ENCODE measurements around the gene EMP2.
A peak's percentile ranks its signal among the peaks of the same experiment; 100 is the strongest.
"Not testable (repeated sequence)": the region's sequence is repeated elsewhere in the genome, so short reads cannot be mapped to it uniquely, and the experiment has no call there.

EMP2 gene

DNA sequence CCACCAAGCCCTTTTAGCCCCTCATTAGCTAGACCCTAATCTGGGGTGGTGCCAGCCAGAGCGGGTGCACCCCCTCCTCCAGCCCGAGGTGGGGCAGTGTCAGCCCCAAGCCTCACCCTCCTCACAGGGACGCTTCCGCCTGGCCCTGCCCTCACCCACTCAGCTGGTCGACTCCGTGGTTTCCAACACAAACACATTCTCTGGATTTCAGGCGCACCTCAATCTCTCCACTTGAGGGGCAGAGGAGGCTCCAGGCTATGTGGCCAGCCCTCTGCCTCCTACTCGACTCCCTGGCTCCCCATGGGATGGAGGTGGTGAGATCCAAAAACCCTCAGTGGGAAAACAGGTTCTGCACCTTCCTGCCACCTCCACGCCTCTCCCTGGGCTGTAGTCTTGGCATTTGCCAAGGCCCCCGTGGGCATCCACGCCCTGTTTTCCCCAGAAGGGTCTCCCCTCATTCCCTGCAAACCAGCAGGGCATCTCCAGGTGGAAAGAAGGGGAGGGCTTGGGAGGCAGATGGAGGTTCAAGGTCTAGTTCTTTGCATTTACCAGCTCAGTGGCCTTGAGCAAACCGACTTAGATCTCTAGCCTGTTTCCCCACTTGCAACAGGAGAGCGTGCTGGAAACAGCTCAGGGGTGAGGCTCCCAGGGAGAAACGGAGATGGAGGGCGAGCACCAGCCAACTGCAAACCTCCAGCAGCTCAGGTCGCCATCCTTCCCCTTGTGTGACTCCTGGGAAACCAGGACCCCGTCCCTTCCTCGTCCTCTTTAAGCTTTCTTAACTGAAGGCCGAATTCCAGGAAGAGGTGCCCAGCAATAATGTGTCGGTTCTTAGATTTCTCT, 1.7 kb downstream of the EMP2 start:
- DNase-seq (ENCODE audit: low read depth), result no peak

DNA sequence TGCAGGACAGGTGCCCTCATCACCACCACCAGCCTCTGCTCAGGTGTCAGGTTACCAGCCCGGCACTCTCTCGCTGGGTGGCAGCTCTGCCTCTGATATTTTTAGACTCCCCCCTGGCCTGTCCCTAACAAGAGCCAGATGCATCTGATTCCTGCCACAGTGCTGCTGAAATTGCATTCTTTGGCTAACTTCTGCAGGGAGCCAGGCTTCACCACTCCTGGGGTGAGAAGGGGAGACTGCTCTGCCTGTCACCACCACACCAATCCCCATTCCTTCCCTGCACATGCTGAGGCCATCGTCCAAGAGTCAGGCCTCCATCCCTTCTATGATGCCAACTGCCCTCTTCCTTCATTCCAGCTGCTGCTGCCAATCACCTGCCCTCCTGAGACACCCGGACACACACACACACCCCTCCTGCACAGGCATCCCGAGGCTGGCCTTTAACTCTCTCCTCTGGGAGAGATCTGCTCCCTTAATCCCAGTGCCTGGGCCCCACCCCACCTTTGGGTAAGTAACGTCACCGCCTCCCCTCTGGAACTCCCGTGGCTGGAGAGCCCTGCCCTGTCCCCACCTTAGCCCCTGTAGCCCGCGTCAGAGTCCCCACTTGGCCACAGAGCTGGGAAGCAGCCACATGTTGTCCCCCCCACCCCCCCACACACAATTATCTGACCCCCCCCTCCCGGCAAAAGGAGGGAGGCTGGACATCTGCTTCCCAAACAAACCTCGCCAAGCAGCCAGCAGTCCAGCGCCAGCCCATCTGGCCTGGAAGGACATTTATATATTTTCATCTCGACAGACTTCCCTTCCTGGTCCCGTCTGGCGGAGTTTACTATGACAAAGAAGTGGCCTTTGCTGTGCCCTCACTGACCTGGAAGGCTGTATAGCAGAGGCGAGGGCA, 2.8 kb downstream of the EMP2 start:
- DNase-seq (ENCODE audit: low read depth), result no peak

DNA sequence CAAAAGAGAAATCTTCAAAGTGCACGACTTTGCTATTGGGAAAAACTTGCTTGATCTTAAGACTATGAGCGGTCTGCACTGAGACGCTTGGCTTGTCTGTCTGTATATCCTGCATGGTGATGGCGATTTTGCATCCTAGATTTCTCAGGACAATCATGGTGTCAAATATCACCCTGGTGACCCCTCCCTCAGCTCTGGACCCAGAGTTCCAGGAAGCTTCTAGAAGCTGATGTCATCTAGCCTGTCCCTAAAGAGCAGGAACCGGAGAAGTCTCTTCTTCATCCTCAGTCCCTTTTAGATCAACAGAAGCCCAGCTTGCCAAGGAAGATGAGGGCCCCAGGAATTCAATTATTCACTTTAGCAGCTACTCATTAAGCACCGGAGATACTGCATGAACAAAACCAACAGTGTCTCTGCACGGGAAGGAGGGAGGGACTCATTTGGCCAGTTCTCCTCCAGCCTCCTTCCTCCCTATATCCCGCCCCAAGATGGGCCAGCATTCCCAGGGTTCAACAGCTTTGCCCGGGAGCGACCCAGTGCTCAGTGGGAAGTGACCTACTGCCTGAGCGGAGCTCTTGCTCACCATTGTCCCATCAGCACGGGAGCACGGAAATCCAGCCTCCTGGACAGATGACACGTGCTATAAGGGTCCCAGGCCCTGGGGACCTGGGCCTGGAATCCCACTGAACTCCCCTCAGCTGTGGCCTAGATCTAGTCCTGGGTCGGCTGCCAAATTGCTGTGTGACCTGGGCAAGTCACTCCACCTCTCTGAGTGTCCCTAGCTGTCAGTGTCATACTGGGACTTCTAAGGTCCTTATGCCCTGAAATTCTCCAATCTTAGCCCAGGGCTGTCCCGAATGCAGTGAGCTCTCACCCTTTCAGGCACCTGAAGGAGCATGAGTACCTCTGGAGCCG, 3.8 kb downstream of the EMP2 start:
- no peak for DNase-seq (ENCODE audit: low read depth)

DNA sequence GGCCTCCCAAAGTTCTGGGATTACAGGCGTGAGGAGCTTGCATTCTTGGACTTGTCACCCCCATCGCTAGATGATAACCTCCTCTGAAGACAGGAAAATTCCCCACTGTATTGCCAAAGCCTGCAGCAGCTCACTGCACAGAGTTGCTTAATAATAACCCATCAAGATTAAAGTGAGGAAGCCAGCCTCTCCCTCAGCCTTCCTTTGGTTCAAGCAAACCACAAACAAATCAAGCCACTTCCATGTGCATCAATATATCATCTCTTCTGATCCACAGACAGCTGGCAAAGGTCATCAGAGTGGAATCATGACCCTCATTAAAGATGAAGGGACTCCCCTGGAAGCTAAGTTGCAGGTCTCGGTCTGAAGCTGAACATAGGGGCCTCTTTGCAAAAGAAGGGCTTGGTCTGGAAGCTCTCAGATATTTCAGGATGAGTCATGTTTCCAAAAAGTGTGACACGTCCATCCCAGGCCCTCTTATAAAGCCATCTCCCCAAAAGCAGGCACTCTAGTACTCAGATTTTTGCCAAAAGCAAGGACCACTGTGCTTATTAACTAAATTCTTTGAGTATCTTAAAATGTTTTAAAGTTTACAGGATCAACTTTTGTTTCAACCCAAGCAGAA, 4.8 kb downstream of the EMP2 start:
- DNase-seq (ENCODE audit: low read depth), result no peak

DNA sequence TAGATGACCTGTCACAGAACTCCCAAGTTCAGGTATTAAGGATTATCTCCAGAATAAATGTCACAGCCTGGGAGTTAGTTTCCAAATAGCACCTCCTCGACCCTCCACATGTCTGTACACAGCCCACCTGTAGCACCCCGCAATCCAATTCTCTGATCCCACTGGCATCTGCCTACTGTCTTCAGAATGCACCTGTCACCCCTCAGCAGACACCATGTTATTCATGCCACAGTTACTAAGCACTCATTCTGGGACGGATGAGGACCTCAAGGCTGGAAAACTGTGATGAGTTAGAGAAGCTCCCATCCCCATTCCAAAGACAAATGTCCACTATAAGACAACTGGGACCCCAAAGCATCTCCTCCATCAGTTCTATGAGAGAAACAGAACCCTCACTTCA, 7.8 kb downstream of the EMP2 start:
- no peak for DNase-seq (ENCODE audit: low read depth)

DNA sequence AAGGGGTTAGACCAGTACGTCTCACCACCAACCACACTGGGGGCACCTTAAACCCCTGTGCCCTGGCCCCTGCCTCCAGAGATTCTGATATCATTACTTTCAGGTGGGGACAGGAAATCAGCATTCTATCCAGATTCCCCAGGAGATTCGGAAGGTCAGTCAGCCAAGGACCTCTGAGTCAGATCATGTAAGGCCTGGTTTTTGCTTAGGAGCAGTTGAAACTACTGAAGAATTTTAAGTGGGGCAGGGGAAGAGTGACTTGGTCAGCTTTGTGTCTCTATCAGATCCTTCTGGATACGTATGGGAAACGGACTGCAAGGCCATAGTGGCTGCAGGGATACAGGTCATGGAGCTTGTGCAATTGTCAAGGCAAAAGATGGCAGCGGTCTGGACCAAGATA, 9.0 kb downstream of the EMP2 start:
- DNase-seq (ENCODE audit: low read depth), result no peak

DNA sequence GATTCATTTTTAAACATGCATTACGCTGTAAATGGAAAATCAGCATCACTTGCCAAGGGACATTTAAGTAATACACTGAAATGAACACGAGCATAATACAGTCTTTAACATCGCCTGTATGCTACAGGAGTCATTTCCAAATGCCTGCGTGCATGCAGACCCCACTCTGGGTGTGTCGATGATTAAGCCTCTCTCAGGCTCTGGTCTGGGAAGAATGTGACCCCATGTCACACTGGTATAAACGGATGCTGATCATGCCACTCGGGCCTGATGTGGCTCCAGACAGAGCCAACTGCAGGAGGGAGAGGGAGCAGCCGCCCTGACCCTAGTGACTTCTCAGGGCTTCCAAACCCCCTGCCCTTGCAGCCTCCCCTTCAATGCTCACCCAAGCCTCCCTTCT, 10.8 kb downstream of the EMP2 start:
- no peak for DNase-seq (ENCODE audit: low read depth)

DNA sequence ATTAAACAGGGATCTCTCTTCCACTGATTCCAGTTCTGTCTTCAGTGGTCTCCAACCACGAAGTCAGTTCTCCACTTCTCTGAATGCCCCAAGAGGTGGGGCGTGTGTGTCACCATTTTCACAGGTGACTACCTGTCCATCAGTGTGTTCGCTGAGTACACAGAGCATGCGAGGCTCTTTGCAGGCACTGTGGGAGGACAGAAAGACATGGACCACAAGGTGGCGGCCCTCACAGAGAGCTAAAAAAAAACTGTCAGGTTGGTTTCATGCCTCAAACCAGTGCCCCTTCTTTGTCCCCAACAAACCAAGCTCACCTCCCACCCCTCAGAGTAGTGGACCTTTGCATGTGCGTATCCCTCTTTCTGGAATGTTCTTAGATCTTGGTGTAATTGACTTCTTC, 13.8 kb downstream of the EMP2 start:
- no peak for DNase-seq (ENCODE audit: low read depth)

DNA sequence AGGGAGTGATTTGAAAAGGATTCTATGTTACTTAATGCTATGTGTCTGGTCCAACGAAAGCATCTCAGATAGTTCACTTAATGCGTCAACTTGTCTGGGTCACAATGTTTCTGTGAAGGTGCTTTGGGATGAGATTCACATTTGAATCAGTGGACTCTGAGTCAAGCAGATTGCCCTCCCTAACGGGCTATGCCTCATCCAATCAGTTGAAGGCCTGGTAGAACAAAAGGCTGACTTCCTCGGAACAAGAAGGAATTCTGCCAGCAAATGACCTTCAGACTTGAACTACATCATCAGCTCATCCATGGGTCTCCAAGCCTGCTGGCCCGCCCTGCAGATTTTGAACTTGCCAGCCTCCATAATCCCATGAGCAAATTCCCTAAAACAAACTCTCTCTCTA, 15.2 kb downstream of the EMP2 start:
- no peak for DNase-seq (ENCODE audit: low read depth)

DNA sequence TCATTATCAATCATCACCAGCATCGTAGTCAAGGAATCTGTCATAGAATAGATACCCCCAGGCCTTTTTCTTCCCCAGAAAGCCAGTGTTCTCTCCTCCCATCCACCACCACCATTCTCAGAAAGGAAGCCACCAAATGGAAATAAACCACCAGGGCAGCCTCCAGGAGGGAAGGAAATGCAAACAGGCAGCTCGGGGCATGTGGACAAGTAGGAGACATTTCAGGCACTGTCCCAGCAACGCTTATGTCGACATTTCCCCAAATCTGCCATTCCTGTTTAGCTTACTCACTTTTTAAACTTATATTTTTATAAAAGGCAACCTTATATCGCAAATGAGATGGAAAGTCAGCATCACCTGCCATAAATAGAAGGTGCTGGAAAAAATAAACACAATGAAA, 15.8 kb downstream of the EMP2 start:
- DNase-seq (ENCODE audit: low read depth), result no peak

DNA sequence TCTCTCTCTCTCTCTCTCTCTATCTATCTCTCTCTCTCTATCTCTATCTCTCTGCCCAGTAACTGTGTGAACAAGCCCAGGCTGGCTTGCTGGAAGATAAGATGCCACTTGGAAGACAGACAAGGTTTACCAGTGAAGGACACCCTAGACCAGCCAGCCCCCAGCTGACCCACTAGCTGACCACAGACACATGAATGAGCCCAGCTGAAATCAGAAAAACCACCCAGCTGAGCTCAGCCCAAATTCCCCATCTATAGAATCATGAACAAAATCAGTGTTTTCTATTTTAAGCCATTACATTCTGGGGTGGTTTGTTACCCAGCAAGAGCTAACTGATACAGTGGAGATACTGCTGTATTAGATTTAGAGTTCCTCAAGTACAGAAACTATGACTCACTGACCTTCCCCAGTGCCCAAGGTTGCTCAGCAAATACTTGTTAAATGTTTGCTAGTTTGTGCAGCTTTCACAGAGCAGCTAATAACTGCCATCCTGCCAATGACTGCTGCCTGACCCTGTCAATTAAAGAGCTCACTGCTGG, 18.0 kb downstream of the EMP2 start:
- no peak for DNase-seq (ENCODE audit: low read depth)

DNA sequence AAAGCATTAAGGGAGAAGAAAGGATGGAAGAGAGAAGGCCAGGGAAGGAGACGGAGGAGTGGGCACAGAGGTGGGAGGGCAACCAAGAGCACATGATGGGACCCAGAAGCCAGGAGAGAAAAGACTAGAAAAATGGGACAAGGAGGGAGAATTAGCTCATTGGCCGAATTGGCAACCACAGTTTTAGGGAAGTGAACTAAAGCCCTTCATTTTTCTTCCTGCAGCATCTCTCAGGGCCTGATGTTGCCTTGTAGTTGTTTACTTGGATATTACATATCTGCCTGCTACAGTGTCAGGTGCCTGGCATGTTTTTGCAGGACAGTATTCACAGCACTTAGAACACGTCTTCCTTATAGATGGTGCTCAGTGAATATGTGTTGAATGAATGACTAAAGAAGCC, 19.0 kb downstream of the EMP2 start:
- no peak for DNase-seq (ENCODE audit: low read depth)

DNA sequence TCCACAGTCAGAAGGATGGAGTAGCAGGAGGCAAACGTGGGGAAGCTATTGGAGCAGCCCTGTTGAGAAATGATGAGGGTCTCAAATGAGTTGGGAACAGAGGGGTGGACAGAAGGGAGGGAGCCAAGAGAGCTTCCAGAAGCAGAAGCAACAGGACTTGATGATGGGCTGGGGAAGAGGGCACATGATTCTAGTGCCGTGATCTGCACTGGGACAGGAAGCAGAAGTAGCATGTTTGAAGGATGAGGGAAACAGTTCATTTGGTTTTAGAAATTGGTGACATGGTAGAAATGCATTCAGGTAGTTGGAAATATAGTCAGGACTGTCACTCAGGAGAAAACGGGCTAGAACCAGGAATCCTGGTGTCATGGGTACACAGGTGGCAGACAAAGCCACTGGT, 19.4 kb downstream of the EMP2 start:
- DNase-seq (ENCODE audit: low read depth), result no peak

DNA sequence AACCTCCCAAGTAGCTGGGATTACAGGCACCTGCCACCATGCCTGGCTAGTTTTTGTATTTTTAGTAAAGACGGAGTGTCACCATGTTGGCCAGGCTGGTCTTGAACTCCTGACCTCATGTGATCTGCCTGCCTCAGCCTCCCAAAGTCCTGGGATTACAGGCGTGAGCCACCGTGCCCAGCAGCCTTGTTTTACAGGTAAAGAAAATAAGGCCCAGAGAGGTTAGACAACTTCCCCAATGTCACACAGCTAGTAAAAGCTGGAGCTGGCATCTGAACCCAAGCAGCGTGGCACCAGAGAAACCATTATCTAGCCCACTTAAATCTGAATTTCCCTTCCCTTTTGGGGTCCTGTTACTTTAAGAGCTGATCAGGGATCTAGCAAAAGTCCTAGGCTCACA, 20.6 kb downstream of the EMP2 start:
- not testable (repeated sequence) for DNase-seq (ENCODE audit: low read depth)

DNA sequence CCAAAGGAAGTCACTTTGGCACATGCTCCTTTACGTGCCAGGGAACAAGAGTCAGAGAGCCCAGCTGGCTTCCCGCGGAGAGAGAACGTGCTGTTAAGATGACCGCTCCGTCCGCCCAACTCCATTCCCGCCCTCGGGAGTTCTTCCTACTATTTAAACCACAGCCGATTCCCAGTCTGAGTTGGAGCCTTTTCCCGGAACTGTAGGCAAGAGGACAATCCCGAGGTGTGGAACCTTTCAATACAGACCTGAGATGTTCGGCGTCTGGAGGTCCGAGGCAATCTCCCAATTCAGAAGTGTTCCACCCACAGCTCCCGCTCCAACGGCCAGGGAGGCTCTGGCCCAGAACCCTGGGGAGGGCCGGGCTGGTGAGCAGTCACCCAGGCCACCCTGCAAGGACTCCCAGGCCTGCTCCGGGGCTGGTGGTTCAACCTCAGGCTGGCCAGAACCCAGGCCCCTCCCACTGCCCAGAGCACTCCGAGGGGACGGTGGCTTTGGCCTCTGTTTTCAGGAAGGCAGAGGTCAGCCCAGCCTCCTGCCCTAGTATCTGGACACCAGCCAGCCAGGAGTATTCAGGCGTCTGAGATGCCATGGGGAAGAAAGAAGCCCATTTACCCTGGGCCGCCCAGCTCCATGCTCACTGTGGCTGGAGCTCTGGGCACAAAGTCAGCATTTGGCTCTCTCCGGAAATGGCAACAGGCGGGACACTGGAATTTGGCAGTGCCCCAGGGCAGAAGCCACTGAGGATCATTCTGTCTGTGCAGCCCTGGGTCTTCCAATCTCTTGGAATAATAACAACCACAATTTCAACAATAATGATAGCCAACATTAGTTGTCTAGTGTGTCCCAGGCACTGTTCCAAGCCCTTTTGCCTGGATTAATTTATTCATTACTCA, 21.4 kb downstream of the EMP2 start:
- DNase-seq (ENCODE audit: low read depth), result no peak

DNA sequence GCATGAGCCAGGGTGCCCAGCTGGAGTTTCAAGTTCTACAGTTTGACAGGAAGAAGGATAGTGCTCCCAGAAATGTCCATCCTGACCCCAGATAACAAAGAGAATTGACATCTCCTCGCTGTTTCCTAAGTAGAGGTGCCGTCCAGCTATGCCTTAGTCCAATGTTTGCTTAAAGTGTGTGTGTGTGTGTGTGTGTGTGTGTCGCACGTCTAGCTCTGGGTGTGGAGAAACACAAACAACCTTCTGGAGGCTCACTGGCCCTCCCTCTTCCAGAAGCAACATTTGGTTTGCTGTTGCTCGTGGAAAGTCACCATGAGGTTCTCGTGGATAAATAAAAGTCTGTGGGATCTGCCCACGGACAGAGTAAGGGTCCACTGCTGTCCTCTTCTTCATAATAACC, 22.1 kb downstream of the EMP2 start:
- no peak for DNase-seq (ENCODE audit: low read depth)

DNA sequence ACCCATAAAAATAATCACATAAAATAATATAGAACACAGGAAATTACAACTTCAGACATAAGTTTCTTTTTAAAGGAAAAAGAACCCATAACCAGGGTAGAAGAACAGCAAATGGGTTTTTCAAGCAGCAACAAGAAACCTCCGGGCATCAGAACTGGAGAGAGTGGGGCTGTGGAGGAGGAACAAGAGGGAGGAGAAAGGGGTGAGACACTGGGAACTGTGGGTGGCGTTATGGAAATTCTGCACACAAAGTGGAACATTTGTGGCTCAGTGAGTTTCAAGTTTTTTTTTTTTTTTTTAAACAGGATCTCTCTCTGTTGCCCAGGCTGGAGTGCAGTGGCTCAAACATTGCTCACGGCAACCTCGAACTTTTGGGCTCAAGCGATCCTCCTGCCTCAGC, 22.6 kb downstream of the EMP2 start:
- DNase-seq (ENCODE audit: low read depth), result no peak

DNA sequence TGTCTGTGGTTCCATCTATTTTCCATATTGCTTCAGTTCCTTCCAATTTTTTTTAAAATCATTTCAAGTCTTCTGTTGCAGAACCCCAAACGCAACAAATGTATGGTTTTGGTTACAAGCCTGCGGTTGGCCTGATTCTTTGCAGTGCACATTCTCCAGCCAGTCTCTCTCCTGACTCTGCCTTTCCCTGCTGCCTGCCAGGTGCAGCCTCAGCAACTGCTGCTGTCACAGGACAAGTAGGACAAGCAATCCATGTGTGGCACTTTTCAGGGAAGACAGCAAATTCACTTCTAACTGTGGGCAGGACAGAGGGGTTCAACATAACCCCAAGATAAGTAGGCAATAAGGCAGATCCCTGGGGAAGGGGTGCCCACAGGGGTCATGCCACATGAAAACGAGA, 24.2 kb downstream of the EMP2 start:
- DNase-seq (ENCODE audit: low read depth), result no peak

DNA sequence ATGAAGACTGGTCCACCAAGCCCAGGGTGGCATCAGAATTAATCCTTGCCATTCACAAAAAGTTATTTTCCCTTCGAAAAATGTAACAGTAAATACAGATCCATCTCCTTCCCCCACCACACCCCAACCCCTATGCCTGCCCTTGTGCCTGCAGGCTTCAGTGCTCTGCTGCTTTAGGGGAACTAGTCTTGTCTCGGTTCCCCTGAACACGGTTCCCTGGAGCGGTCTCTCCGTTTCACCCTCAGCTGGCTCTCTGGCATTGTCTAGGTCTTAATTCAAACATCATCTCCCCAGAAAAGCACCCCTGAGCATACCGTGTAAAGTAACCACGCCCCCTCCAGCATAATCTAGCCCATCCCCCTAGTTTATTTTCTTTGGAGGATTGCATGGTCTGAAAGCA, 25.8 kb downstream of the EMP2 start:
- no peak for DNase-seq (ENCODE audit: low read depth)

DNA sequence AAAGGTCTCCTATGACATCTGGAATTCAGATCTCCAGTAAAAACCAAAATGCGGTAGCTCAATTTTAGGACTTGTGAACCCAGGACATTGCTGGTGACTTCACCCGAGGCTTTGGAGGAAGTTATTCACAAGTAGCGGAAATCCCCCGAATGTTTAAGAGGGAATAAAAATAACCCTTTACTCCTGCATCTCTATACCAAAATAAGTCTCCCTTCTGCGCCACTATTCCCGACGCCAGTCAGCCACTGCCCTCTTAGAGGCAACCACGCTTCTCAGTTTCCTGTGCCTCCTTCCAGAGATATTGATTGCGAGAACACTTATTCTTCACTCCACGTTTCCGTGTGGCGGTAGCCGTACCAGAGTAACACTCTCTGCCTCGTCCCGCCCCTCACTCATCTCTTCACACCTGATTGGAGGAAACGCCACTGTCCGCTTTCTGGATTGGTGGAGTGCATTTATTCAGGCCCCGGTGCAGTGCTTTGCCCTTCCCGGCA, 27.4 kb downstream of the EMP2 start:
- DNase-seq (ENCODE audit: low read depth), result peak; percentile 35
